ENCODE results near the gene INPP5J.

Gene INPP5J

GRCh38 chr22:31089160-31090100, 33.3 kb upstream of the INPP5J start:
- Histone ChIP-seq H3K4me3 (ENCODE audit: low read depth in 1 of 2, low read length in 2 of 2) (peak overlapping the region; percentile 39 to 84), H3K9me3 (ENCODE audit: low read length) (no peaks in the 10 kb centered on the region), H3K4me1 (ENCODE audit: insufficient read depth, low read length) (peaks cover 48% of the 10 kb centered on the region), H3K27me3 (ENCODE audit: control insufficient read depth in 1 of 2, insufficient read depth in 2 of 2, low read length in 2 of 2) (no peaks in the 10 kb centered on the region), H3K36me3 (ENCODE audit: insufficient read depth, low read length) (peaks cover 63% of the 10 kb centered on the region), H3K27ac (ENCODE audit: low read depth, low read length) (peak overlapping the region; percentile 97), H3K9ac (ENCODE audit: low read length) (peak overlapping the region; percentile 95)

- peak overlapping the region; percentile 39 to 86 for H3K4me3 ChIP-seq (ENCODE audit: low read depth in 1 of 2, low read length in 2 of 2)
- H3K9ac ChIP-seq (ENCODE audit: low read length) = peak overlapping the region; percentile 95
- no peaks in the 10 kb centered on the region for H3K27me3 ChIP-seq (ENCODE audit: control insufficient read depth in 1 of 2, insufficient read depth in 2 of 2, low read length in 2 of 2)
- peak overlapping the region; percentile 97 for H3K27ac ChIP-seq (ENCODE audit: low read depth, low read length)
- H3K4me1 ChIP-seq (ENCODE audit: insufficient read depth, low read length) = peaks cover 50% of the 10 kb centered on the region
- peaks cover 73% of the 10 kb centered on the region for H3K36me3 ChIP-seq (ENCODE audit: insufficient read depth, low read length)
- no peaks in the 10 kb centered on the region for H3K9me3 ChIP-seq (ENCODE audit: low read length)
Measured at GRCh38 chr22:31090217-31091085, 32.3 kb upstream of the INPP5J start.

- Histone ChIP-seq H3K9me3 (ENCODE audit: low read length) (no peaks in the 10 kb centered on the region), H3K27me3 (ENCODE audit: control insufficient read depth in 1 of 2, insufficient read depth in 2 of 2, low read length in 2 of 2) (no peaks in the 10 kb centered on the region), H3K4me1 (ENCODE audit: insufficient read depth, low read length) (peaks cover 50% of the 10 kb centered on the region), H3K27ac (ENCODE audit: low read depth, low read length) (peak overlapping the region; percentile 82), H3K4me3 (ENCODE audit: low read depth in 1 of 2, low read length in 2 of 2) (peak overlapping the region; percentile 54 to 86), H3K36me3 (ENCODE audit: insufficient read depth, low read length) (peaks cover 82% of the 10 kb centered on the region), H3K9ac (ENCODE audit: low read length) (peak overlapping the region; percentile 99)
Measured at GRCh38 chr22:31091106-31091975, 31.4 kb upstream of the INPP5J start.

- Histone ChIP-seq H3K27me3 (ENCODE audit: control insufficient read depth in 1 of 2, insufficient read depth in 2 of 2, low read length in 2 of 2) (no peaks in the 10 kb centered on the region), H3K27ac (ENCODE audit: low read depth, low read length) (peak overlapping the region; percentile 82), H3K9me3 (ENCODE audit: low read length) (no peaks in the 10 kb centered on the region), H3K36me3 (ENCODE audit: insufficient read depth, low read length) (peaks cover 85% of the 10 kb centered on the region), H3K4me3 (ENCODE audit: low read depth in 1 of 2, low read length in 2 of 2) (peak overlapping the region; percentile 54 to 86), H3K9ac (ENCODE audit: low read length) (peak overlapping the region; percentile 99), H3K4me1 (ENCODE audit: insufficient read depth, low read length) (peaks cover 50% of the 10 kb centered on the region)
Measured at GRCh38 chr22:31092161-31092560, 30.6 kb upstream of the INPP5J start.

- Histone ChIP-seq H3K27me3 (ENCODE audit: control insufficient read depth in 1 of 2, insufficient read depth in 2 of 2, low read length in 2 of 2) (no peaks in the 10 kb centered on the region), H3K27ac (ENCODE audit: low read depth, low read length) (peak overlapping the region; percentile 82), H3K9ac (ENCODE audit: low read length) (peak overlapping the region; percentile 99), H3K9me3 (ENCODE audit: low read length) (no peaks in the 10 kb centered on the region), H3K4me1 (ENCODE audit: insufficient read depth, low read length) (peaks cover 48% of the 10 kb centered on the region), H3K36me3 (ENCODE audit: insufficient read depth, low read length) (peaks cover 86% of the 10 kb centered on the region), H3K4me3 (ENCODE audit: low read depth in 1 of 2, low read length in 2 of 2) (peak overlapping the region; percentile 54 to 86)
Measured at GRCh38 chr22:31093086-31093850, 29.5 kb upstream of the INPP5J start.

GRCh38 chr22:31094021-31094551, 28.7 kb upstream of the INPP5J start:
- peak overlapping the region; percentile 54 to 86 for H3K4me3 ChIP-seq (ENCODE audit: low read depth in 1 of 2, low read length in 2 of 2)
- H3K4me1 ChIP-seq (ENCODE audit: insufficient read depth, low read length) = peaks cover 46% of the 10 kb centered on the region
- peaks cover 83% of the 10 kb centered on the region for H3K36me3 ChIP-seq (ENCODE audit: insufficient read depth, low read length)
- no peaks in the 10 kb centered on the region for H3K9me3 ChIP-seq (ENCODE audit: low read length)
- H3K9ac ChIP-seq (ENCODE audit: low read length) = peak overlapping the region; percentile 87
- H3K27ac ChIP-seq (ENCODE audit: low read depth, low read length) = peak overlapping the region; percentile 82
- no peaks in the 10 kb centered on the region for H3K27me3 ChIP-seq (ENCODE audit: control insufficient read depth in 1 of 2, insufficient read depth in 2 of 2, low read length in 2 of 2)

GRCh38 chr22:31094741-31095140, 28.0 kb upstream of the INPP5J start:
- H3K4me3 ChIP-seq (ENCODE audit: low read depth in 1 of 2, low read length in 2 of 2) = peak overlapping the region; percentile 54 to 86
- H3K36me3 ChIP-seq (ENCODE audit: insufficient read depth, low read length) = peaks cover 83% of the 10 kb centered on the region
- peaks cover 46% of the 10 kb centered on the region for H3K4me1 ChIP-seq (ENCODE audit: insufficient read depth, low read length)
- no peaks in the 10 kb centered on the region for H3K27me3 ChIP-seq (ENCODE audit: control insufficient read depth in 1 of 2, insufficient read depth in 2 of 2, low read length in 2 of 2)
- H3K27ac ChIP-seq (ENCODE audit: low read depth, low read length) = peak overlapping the region; percentile 82
- H3K9me3 ChIP-seq (ENCODE audit: low read length) = no peaks in the 10 kb centered on the region
- H3K9ac ChIP-seq (ENCODE audit: low read length) = peak overlapping the region; percentile 87

GRCh38 chr22:31095637-31096249, 27.0 kb upstream of the INPP5J start:
- Histone ChIP-seq H3K36me3 (ENCODE audit: insufficient read depth, low read length) (peaks cover 89% of the 10 kb centered on the region), H3K27me3 (ENCODE audit: control insufficient read depth in 1 of 2, insufficient read depth in 2 of 2, low read length in 2 of 2) (no peaks in the 10 kb centered on the region), H3K9me3 (ENCODE audit: low read length) (no peaks in the 10 kb centered on the region), H3K9ac (ENCODE audit: low read length) (peak overlapping the region; percentile 75), H3K27ac (ENCODE audit: low read depth, low read length) (peak overlapping the region; percentile 82), H3K4me1 (ENCODE audit: insufficient read depth, low read length) (peaks cover 52% of the 10 kb centered on the region), H3K4me3 (ENCODE audit: low read depth in 1 of 2, low read length in 2 of 2) (peak overlapping the region; percentile 3 to 86)

- peak overlapping the region; percentile 75 for H3K9ac ChIP-seq (ENCODE audit: low read length)
- peaks cover 58% of the 10 kb centered on the region for H3K4me1 ChIP-seq (ENCODE audit: insufficient read depth, low read length)
- peaks cover 89% of the 10 kb centered on the region for H3K36me3 ChIP-seq (ENCODE audit: insufficient read depth, low read length)
- no peaks in the 10 kb centered on the region for H3K27me3 ChIP-seq (ENCODE audit: control insufficient read depth in 1 of 2, insufficient read depth in 2 of 2, low read length in 2 of 2)
- H3K9me3 ChIP-seq (ENCODE audit: low read length) = no peaks in the 10 kb centered on the region
- H3K4me3 ChIP-seq (ENCODE audit: low read depth in 1 of 2, low read length in 2 of 2) = peak overlapping the region; percentile 2 to 86
- peak overlapping the region; percentile 82 for H3K27ac ChIP-seq (ENCODE audit: low read depth, low read length)
Measured at GRCh38 chr22:31096657-31097279, 26.0 kb upstream of the INPP5J start.
